Esophagus (tissue), 2 donors: ENCODE data around the gene YTHDF1. TPM values are rescaled to one million over a fixed set of nuclear protein-coding genes. Genes with fewer than 3 reads are reported as not detected.

Experiments
- H3K27ac ChIP-seq, 2 donors: one replicate each; pipeline ENCODE4 v1.5.1; 2013; ENCODE audit warnings: low read depth in 2 of 2, mild to moderate bottlenecking in 2 of 2, inconsistent platforms in 1 of 2, low read length in 1 of 2, moderate library complexity in 1 of 2
- H3K27me3 ChIP-seq, 2 donors: one replicate each; pipeline ENCODE4 v1.6.1; 2013; ENCODE audit warnings: low read length in 2 of 2, control low read depth in 1 of 2, mild to moderate bottlenecking in 1 of 2; ENCODE audit not compliant: insufficient read depth in 2 of 2, control insufficient read depth in 1 of 2
- H3K36me3 ChIP-seq, 2 donors: one replicate each; pipeline ENCODE4 v1.6.1; 2013; ENCODE audit warnings: low read length in 1 of 2; ENCODE audit not compliant: control insufficient read depth in 2 of 2, insufficient read depth in 2 of 2
- H3K4me1 ChIP-seq, 2 donors: one replicate each; pipeline ENCODE4 v1.6.1; 2013; ENCODE audit warnings: low read length in 1 of 2; ENCODE audit not compliant: control insufficient read depth in 2 of 2, insufficient read depth in 2 of 2
- H3K4me3 ChIP-seq, 2 donors: one replicate each; pipeline ENCODE4 v1.5.1; 2013; ENCODE audit warnings: low read length in 2 of 2, mild to moderate bottlenecking in 2 of 2, low read depth in 1 of 2, moderate library complexity in 1 of 2
- H3K9me3 ChIP-seq, 2 donors: one replicate each; pipeline ENCODE4 v1.6.1; 2013; ENCODE audit warnings: mild to moderate bottlenecking in 2 of 2, low read depth in 1 of 2, low read length in 1 of 2, moderate library complexity in 1 of 2; ENCODE audit not compliant: control insufficient read depth in 2 of 2, insufficient read depth in 1 of 2
- WGBS, 2 donors: extraction: QIAGEN DNeasy Blood & Tissue Kit; methylation state at CpG; one replicate each; pipeline ENCODE4 v1.1.7; 2013; 5-methylcytosine and 5-hydroxymethylcytosine counted together
- polyA plus RNA-seq, 2 donors: library from polyadenylated mRNA; stranded (reverse); fragments of 200-250 nt; gene quantifications; one replicate each; pipeline ENCODE4 v1.2.3, GENCODE V29; 2013
- donor health status: healthy with polysubstance abuse.
- donor health status: Bipolar disorder and iron deficiency.

The YTHDF1 gene
- polyA plus RNA-seq, 2 donors: 13.1 to 15.7 TPM

DNA sequence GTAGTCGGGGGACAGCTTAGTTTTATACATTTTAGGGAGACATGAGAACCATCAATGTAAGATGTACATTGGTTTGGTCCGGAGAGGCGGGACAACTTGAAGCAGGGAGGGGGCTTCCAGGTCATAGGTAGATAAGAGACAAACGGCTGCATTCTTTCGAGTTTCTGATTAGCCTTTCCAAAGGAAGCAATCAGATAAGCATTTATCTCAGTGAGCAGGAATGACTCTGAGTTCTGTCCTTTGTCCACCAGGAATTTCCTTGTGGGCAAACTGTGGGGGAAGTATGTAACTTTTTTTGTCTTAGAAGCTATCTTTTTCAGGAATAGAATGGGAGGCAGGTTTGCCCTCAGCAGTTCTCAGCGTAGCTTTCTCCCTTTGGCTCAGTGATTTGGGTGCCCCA is 1.4 kb downstream of the YTHDF1 start:
- peaks cover 4 to 13% of the 10 kb centered on the region in 2 donors for H3K36me3 ChIP-seq
- H3K27me3 ChIP-seq: no peaks in the 10 kb centered on the region
- no peaks in the 10 kb centered on the region for H3K9me3 ChIP-seq
- peak overlapping the region in 1 of 2 donors; percentile 98 for H3K4me3 ChIP-seq
- H3K27ac ChIP-seq: no peak overlapping the region
- 57 to 65% methylated on average over 6 of the region's 6 CpGs for WGBS, 2 donors
- H3K4me1 ChIP-seq: peaks cover 5 to 8% of the 10 kb centered on the region in 2 donors

DNA sequence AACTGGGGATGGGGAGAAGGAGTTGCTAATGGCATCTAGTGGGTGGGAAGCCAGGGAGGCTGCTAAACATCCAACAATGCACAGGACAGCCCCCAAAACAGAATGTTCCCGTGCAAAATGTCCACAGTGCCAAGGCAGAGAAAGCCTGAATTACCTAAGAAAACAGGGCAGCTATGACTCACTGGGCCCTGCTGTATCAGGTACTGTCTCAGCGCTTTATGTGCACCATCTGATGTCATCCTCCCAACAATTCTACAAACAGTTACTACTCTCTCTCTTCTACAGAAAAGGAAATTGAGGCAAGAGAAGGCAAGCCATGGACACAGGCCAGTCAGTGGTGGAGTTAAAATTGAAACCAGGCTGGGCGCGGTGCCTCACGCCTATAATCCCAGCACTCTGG is 3.1 kb downstream of the YTHDF1 start:
- no peak overlapping the region for H3K27ac ChIP-seq
- H3K9me3 ChIP-seq: no peaks in the 10 kb centered on the region
- no peak overlapping the region for H3K4me3 ChIP-seq
- H3K27me3 ChIP-seq: no peaks in the 10 kb centered on the region
- H3K36me3 ChIP-seq: peaks cover 8 to 18% of the 10 kb centered on the region in 2 donors
- 74 to 78% methylated on average over 5 of the region's 5 CpGs for WGBS, 2 donors
- peaks cover 5 to 8% of the 10 kb centered on the region in 2 donors for H3K4me1 ChIP-seq

DNA sequence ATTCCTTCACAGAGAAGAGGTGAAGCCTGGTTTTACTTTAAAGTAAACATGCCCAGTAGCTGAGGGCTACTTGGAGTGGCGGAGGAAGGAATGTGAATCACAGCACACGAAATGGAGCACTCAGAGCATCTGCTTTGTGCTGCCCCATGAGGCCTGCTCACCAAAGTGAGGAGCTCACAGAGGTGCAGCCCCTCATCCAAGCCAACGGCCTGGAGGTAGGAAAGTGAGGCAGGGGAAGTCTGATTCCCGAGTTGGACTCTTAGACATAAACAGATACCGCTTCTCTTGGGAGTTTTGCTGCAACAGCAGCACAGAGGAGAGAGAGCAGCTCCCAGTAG is 3.6 kb downstream of the YTHDF1 start:
- Histone ChIP-seq H3K27ac (no peak overlapping the region), H3K9me3 (no peaks in the 10 kb centered on the region), H3K27me3 (no peaks in the 10 kb centered on the region), H3K4me1 (peaks cover 5 to 9% of the 10 kb centered on the region in 2 donors), H3K36me3 (peaks cover 8 to 18% of the 10 kb centered on the region in 2 donors), H3K4me3 (no peak overlapping the region)
- 73 to 81% methylated on average over 5 of the region's 5 CpGs for WGBS, 2 donors

DNA sequence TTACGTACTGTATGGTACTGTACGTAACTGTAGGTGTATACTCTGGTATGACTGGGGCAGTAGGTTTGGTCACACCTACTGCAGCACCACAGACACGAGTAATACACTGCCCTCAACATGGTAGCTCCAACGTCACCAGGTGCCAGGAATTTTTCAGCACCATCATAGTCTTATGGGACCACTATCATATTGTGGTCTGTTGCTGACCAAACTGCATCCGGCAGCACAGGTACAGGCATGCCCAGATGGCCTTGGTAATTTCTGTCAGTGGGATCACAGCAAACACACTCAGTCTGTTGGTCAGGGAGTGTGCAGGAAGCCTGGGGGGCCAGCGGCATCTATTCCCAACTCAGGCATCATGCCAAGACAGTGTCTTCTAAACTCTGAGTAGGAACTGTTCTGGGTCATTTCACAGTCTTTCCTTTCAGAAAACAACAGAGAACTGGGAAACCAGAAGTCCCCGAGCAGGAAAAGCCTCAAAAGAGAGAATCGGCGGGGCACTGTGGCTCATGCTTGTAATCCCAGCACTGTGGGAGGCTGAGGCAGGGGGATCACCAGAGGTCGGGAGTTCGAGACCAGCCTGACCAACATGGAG is 5.8 kb downstream of the YTHDF1 start:
- Histone ChIP-seq H3K27me3 (no peaks in the 10 kb centered on the region), H3K4me3 (no peak overlapping the region), H3K9me3 (no peaks in the 10 kb centered on the region), H3K4me1 (peaks cover 5 to 10% of the 10 kb centered on the region in 2 donors), H3K27ac (no peak overlapping the region), H3K36me3 (peaks cover 8 to 21% of the 10 kb centered on the region in 2 donors)
- 80 to 84% methylated on average over 11 of the region's 11 CpGs for WGBS, 2 donors

DNA sequence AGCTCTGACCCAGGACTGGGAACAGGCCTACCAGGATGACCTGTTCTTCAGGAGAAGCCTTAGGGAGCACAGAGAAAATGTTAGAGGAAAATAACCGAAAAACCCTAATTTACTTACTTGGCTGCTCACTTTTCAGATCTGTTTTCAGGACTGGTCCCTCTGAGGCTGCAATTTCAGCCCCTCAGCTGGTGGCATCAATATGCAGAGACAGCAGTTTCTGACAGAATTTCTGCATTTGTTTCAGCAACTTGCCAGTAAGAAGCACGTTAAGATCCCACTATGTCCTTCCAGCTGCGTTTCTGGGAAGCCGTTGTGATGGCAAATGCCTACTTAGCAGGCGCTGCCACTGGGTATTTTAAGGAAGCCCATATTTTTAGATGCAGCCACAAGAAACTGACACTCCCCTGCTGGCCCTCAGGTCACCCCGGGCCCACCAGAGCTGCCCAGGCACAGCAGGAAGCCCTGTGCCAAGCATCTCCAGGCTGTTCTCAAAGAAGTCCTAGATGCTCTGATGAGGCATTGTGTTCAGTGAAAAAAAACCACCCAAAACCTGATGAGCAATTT is 7.5 kb downstream of the YTHDF1 start:
- Histone ChIP-seq H3K4me3 (no peak overlapping the region), H3K9me3 (no peaks in the 10 kb centered on the region), H3K27ac (no peak overlapping the region), H3K36me3 (peaks cover 18 to 29% of the 10 kb centered on the region in 2 donors), H3K27me3 (no peaks in the 10 kb centered on the region), H3K4me1 (peaks cover 2 to 5% of the 10 kb centered on the region in 2 donors)
- WGBS, 2 donors: 84 to 91% methylated on average over 6 of the region's 6 CpGs

DNA sequence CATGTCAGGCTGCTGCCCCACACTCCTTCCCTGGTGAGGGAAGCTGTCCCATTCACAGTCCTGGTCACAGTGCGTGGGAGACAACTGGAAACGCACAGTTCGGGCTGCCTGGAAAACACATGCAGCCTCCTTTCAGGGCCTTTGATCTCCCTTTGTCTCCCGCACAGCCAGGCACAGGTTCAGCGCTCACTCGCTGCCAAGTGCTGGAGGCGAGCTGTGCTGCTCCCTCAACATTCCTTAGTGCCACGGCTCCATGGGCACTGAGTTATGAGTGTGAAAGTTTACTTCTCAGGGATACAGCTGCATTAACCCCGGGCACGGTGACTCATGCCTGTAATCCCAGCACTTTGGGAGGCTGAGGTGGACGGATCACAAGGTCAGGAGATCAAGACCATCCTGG is 9.1 kb downstream of the YTHDF1 start:
- Histone ChIP-seq H3K27ac (no peak overlapping the region), H3K9me3 (no peaks in the 10 kb centered on the region), H3K36me3 (peaks cover 15 to 38% of the 10 kb centered on the region in 2 donors), H3K4me1 (peaks cover 2 to 5% of the 10 kb centered on the region in 2 donors), H3K4me3 (no peak overlapping the region), H3K27me3 (no peaks in the 10 kb centered on the region)
- 47 to 52% methylated on average over 11 of the region's 11 CpGs for WGBS, 2 donors

DNA sequence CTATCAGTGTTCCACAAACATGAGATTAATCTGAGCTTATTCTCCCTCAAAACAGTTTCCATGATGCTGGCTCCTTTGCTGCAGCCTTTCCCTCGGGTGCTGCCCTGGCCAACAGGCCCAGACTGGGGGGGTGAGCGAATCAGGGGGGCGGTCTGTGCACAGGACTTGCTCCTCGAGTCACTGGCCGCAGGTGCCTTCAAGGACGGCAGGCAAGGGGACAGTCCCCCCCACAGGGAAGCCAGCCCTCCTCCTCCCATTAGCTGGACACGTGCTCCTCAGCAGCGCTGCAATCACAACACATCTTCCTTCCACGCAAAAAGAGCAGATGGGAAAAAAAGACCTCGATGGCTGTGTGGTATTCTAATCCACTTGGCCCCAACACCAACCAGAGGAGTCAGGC is 10.0 kb downstream of the YTHDF1 start:
- H3K27ac ChIP-seq: no peak overlapping the region
- no peak overlapping the region for H3K4me3 ChIP-seq
- no peaks in the 10 kb centered on the region for H3K27me3 ChIP-seq
- H3K4me1 ChIP-seq: peaks cover 2 to 5% of the 10 kb centered on the region in 2 donors
- peaks cover 22 to 38% of the 10 kb centered on the region in 2 donors for H3K36me3 ChIP-seq
- 71 to 79% methylated on average over 10 of the region's 10 CpGs for WGBS, 2 donors
- no peaks in the 10 kb centered on the region for H3K9me3 ChIP-seq

DNA sequence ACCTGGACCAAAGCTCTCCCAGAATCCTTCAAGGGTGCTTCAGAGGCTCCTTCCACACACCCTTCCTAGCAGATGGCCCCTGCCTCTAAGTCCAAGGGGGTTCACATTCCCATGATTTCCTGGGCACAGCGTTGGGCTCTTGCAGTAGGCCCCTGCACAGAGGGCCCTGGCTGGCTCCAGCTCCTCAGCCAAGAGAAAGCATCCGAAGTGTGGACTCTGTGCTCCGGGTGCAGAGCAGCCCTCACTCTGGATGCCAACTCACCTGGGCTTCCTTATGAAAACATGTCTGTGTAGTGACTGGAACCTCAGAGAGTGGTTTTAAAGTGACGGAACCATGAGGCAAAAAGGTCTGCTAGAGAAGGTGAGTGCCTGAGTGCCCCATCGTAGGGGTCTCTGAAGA is 11.6 kb downstream of the YTHDF1 start:
- Histone ChIP-seq H3K27me3 (no peaks in the 10 kb centered on the region), H3K36me3 (peaks cover 22 to 37% of the 10 kb centered on the region in 2 donors), H3K9me3 (no peaks in the 10 kb centered on the region), H3K4me3 (no peak overlapping the region), H3K27ac (no peak overlapping the region), H3K4me1 (peaks cover 2 to 5% of the 10 kb centered on the region in 2 donors)
- WGBS, 2 donors: 91% methylated on average over 5 of the region's 5 CpGs

DNA sequence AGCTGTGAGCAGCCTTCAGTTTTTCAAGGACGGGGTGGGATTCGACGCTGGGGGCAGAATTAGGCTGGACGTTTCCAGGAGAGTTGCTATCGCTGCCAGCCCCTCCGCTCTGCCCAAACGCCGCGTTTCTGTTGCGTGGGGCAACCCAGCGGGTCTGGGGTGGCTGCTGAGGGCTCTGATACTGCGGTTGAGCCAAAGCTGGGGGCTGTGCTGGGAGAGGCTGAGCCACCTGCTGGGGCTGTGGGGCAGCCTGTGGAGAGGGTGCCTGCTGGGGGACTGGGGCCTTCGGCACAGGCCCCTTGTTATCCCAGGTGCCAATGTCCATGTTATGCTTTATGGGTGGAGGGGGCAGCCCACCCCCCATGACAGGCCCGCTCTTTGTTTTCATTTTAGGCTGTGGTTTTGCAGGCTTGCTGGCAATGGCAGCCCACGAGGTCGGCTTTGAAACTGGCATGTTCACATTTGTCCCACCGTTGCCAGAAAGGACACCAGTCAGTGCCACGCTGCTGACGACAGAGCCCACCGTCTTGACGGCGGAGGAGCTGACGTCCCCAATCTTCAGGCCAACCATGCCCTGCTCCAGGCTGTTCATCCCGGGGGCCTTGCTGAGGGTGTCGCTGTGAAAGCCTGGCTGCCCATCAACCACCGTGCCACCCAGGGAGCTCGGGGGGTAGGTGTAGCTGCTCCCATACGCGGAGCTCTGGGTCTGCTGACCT is 13.0 kb downstream of the YTHDF1 start:
- Histone ChIP-seq H3K9me3 (no peaks in the 10 kb centered on the region), H3K4me1 (peaks cover 2 to 5% of the 10 kb centered on the region in 2 donors), H3K4me3 (no peak overlapping the region), H3K27ac (no peak overlapping the region), H3K36me3 (peaks cover 18 to 32% of the 10 kb centered on the region in 2 donors), H3K27me3 (no peaks in the 10 kb centered on the region)
- 92% methylated on average over 29 of the region's 29 CpGs for WGBS, 2 donors
